NCI-H2196 treated with DMSO at 0.1 percent for 48 hours (cell line): Measurements from ENCODE around the gene LCP1.

Experiments
- DNase-seq: peaks from one replicate; lab custom pipeline; 2025; ENCODE audit not compliant: unreplicated experiment; lab: John Stamatoyannopoulos, UW

Gene LCP1

GRCh38 chr13:46183018-46183946 is 1.3 kb upstream of the LCP1 start:
- no peak for DNase-seq

GRCh38 chr13:46182491-46182877 is 507 bp upstream of the LCP1 start:
- no peak for DNase-seq

GRCh38 chr13:46181377-46181839 is 569 bp downstream of the LCP1 start:
- no peak for DNase-seq

GRCh38 chr13:46179969-46180763 is 1.8 kb downstream of the LCP1 start:
- no peak for DNase-seq

- DNase-seq, result no peak
Measured at GRCh38 chr13:46179491-46179908, 2.5 kb downstream of the LCP1 start.

GRCh38 chr13:46178821-46179220 is 3.2 kb downstream of the LCP1 start:
- DNase-seq, result no peak

- no peak for DNase-seq
Measured at GRCh38 chr13:46178143-46178542, 3.8 kb downstream of the LCP1 start.

GRCh38 chr13:46176756-46177155 is 5.2 kb downstream of the LCP1 start:
- DNase-seq, result no peak

- DNase-seq, result no peak
Measured at GRCh38 chr13:46173656-46174055, 8.3 kb downstream of the LCP1 start.

- DNase-seq, result no peak
Measured at GRCh38 chr13:46172531-46172991, 9.4 kb downstream of the LCP1 start.

- DNase-seq, result no peak
Measured at GRCh38 chr13:46171739-46172138, 10.2 kb downstream of the LCP1 start.

- no peak for DNase-seq
Measured at GRCh38 chr13:46171217-46171616, 10.8 kb downstream of the LCP1 start.

- DNase-seq, result no peak
Measured at GRCh38 chr13:46170687-46171086, 11.3 kb downstream of the LCP1 start.

- no peak for DNase-seq
Measured at GRCh38 chr13:46170268-46170667, 11.7 kb downstream of the LCP1 start.

- no peak for DNase-seq
Measured at GRCh38 chr13:46169758-46170157, 12.2 kb downstream of the LCP1 start.

- DNase-seq, result no peak
Measured at GRCh38 chr13:46168783-46169182, 13.2 kb downstream of the LCP1 start.

- DNase-seq, result no peak
Measured at GRCh38 chr13:46168341-46168740, 13.6 kb downstream of the LCP1 start.

GRCh38 chr13:46166947-46167610 is 14.9 kb downstream of the LCP1 start:
- no peak for DNase-seq

- DNase-seq, result no peak
Measured at GRCh38 chr13:46166224-46166584, 15.8 kb downstream of the LCP1 start.

GRCh38 chr13:46165485-46166223 is 16.3 kb downstream of the LCP1 start:
- DNase-seq, result no peak

- DNase-seq, result no peak
Measured at GRCh38 chr13:46164661-46165060, 17.3 kb downstream of the LCP1 start.
